Measurements from ENCODE around the gene CNTNAP2.

Gene CNTNAP2

GRCh38 chr7:147813316-147813715 is 1696.7 kb downstream of the CNTNAP2 start:
- DNase-seq, result no peak

- DNase-seq, result peak; percentile 10 to 39
Observed at GRCh38 chr7:147818317-147818716, 1701.7 kb downstream of the CNTNAP2 start.

GRCh38 chr7:147824671-147825070 is 1708.1 kb downstream of the CNTNAP2 start:
- no peak for DNase-seq

GRCh38 chr7:147829016-147829415 is 1712.4 kb downstream of the CNTNAP2 start:
- DNase-seq, result no peak

GRCh38 chr7:147833557-147833956 is 1717.0 kb downstream of the CNTNAP2 start:
- DNase-seq, result no peak

- DNase-seq, result no peak
Observed at GRCh38 chr7:147833970-147834369, 1717.4 kb downstream of the CNTNAP2 start.

GRCh38 chr7:147852833-147853232 is 1736.2 kb downstream of the CNTNAP2 start:
- DNase-seq, result no peak

GRCh38 chr7:147857152-147858140 is 1740.8 kb downstream of the CNTNAP2 start:
- DNase-seq, result no peak

- DNase-seq, result no peak
Observed at GRCh38 chr7:147858421-147858820, 1741.8 kb downstream of the CNTNAP2 start.

- DNase-seq, result no peak
Observed at GRCh38 chr7:147859033-147859432, 1742.4 kb downstream of the CNTNAP2 start.

- DNase-seq, result no peak
Observed at GRCh38 chr7:147859486-147859885, 1742.9 kb downstream of the CNTNAP2 start.

- no peak for DNase-seq
Observed at GRCh38 chr7:147861058-147861716, 1744.6 kb downstream of the CNTNAP2 start.

GRCh38 chr7:147861945-147862344 is 1745.3 kb downstream of the CNTNAP2 start:
- no peak for DNase-seq

GRCh38 chr7:147869456-147869855 is 1752.9 kb downstream of the CNTNAP2 start:
- no peak for DNase-seq

GRCh38 chr7:147878912-147879661 is 1762.5 kb downstream of the CNTNAP2 start:
- DNase-seq, result no peak

GRCh38 chr7:147885869-147886268 is 1769.3 kb downstream of the CNTNAP2 start:
- DNase-seq, result no peak

GRCh38 chr7:147894271-147894670 is 1777.7 kb downstream of the CNTNAP2 start:
- DNase-seq, result no peak

GRCh38 chr7:147896121-147896520 is 1779.5 kb downstream of the CNTNAP2 start:
- DNase-seq, result no peak

GRCh38 chr7:147903536-147904218 is 1787.1 kb downstream of the CNTNAP2 start:
- DNase-seq, result no peak

- DNase-seq, result no peak
Observed at GRCh38 chr7:147904219-147904576, 1787.6 kb downstream of the CNTNAP2 start.

GRCh38 chr7:147909431-147910148 is 1793.0 kb downstream of the CNTNAP2 start:
- no peak for DNase-seq

GRCh38 chr7:147911201-147911601 is 1794.6 kb downstream of the CNTNAP2 start:
- no peak for DNase-seq

Data from NCI-H187 (cell line).